Measurements from ENCODE around the gene GM2A.
"Not testable (repeated sequence)": the region's sequence is repeated elsewhere in the genome, so short reads cannot be mapped to it uniquely, and the experiment has no call there.

The GM2A gene

GRCh38 chr5:151254556-151254955, 1.6 kb downstream of the GM2A start:
- no peak for DNase-seq

- DNase-seq = not testable (repeated sequence)
Measured at GRCh38 chr5:151254990-151255389, 2.0 kb downstream of the GM2A start.

GRCh38 chr5:151255621-151256286, 2.8 kb downstream of the GM2A start:
- peak; percentile 41 for DNase-seq

GRCh38 chr5:151257731-151258181, 4.8 kb downstream of the GM2A start:
- DNase-seq = peak; percentile 34

GRCh38 chr5:151258201-151258611, 5.2 kb downstream of the GM2A start:
- DNase-seq = no peak

- no peak for DNase-seq
Measured at GRCh38 chr5:151258816-151259215, 5.8 kb downstream of the GM2A start.

- no peak for DNase-seq
Measured at GRCh38 chr5:151259931-151260330, 6.9 kb downstream of the GM2A start.

GRCh38 chr5:151262532-151262931, 9.5 kb downstream of the GM2A start:
- DNase-seq = no peak

GRCh38 chr5:151264113-151264512, 11.1 kb downstream of the GM2A start:
- no peak for DNase-seq

- no peak for DNase-seq
Measured at GRCh38 chr5:151267491-151268260, 14.7 kb downstream of the GM2A start.

- DNase-seq = no peak
Measured at GRCh38 chr5:151270599-151270998, 17.6 kb downstream of the GM2A start.

GRCh38 chr5:151271336-151271735, 18.4 kb downstream of the GM2A start:
- no peak for DNase-seq

- DNase-seq = no peak
Measured at GRCh38 chr5:151274666-151275065, 21.7 kb downstream of the GM2A start.

GRCh38 chr5:151275803-151276202, 22.8 kb downstream of the GM2A start:
- no peak for DNase-seq

- no peak for DNase-seq
Measured at GRCh38 chr5:151278845-151279244, 25.9 kb downstream of the GM2A start.

- no peak for DNase-seq
Measured at GRCh38 chr5:151280443-151280842, 27.5 kb downstream of the GM2A start.

GRCh38 chr5:151281001-151281639, 28.1 kb downstream of the GM2A start:
- DNase-seq = no peak

- no peak for DNase-seq
Measured at GRCh38 chr5:151283120-151283825, 30.3 kb downstream of the GM2A start.

- DNase-seq = no peak
Measured at GRCh38 chr5:151284392-151284967, 31.5 kb downstream of the GM2A start.

GRCh38 chr5:151285683-151286082, 32.7 kb downstream of the GM2A start:
- DNase-seq = no peak

- DNase-seq = no peak
Measured at GRCh38 chr5:151286246-151286645, 33.3 kb downstream of the GM2A start.

- no peak for DNase-seq
Measured at GRCh38 chr5:151288180-151288579, 35.2 kb downstream of the GM2A start.

GRCh38 chr5:151293624-151294023, 40.6 kb downstream of the GM2A start:
- DNase-seq = no peak
